ENCODE results near the gene PAPPA2. TPM values are rescaled to one million over a fixed set of nuclear protein-coding genes. Genes with fewer than 3 reads are reported as not detected.
"Not testable (repeated sequence)": the region's sequence is repeated elsewhere in the genome, so short reads cannot be mapped to it uniquely, and the experiment has no call there.

The PAPPA2 gene
- total and polyA plus RNA-seq, 10 of the 15 experiments (the other 5 are each of a cell fraction or from before 2014, with no cell fraction given) = under 0.01 to 0.06 (median 0.03) TPM; not detected in 7

- 7% methylated on average over 1 of the region's 1 CpG for WGBS (ENCODE audit: insufficient coverage, insufficient replicate concordance, low lambda C conversion rate, missing lambda C conversion rate)
- H3K79me2 ChIP-seq (ENCODE audit: control insufficient read depth, insufficient read depth, low read length); ATAC-seq; FAIRE-seq; H3K4me1 ChIP-seq (ENCODE audit: control insufficient read depth, insufficient read depth, low read length); CTCF ChIA-PET; H3K4me3 ChIP-seq; H3K4me2 ChIP-seq (ENCODE audit: control insufficient read depth, insufficient read depth); RAD21 ChIA-PET (ENCODE audit: unreplicated experiment); DNase-seq (ENCODE audit: low read depth, low spot score); H3K36me3 ChIP-seq (ENCODE audit: control insufficient read depth in 2 of 2, insufficient read depth in 2 of 2, low read length in 1 of 2); POLR2A ChIA-PET; H3K27me3 ChIP-seq (replicated peaks in 1 of 2; ENCODE audit: control insufficient read depth in 2 of 2, insufficient read depth in 2 of 2, low read length in 1 of 2); H3K9ac ChIP-seq (ENCODE audit: control insufficient read depth, insufficient read depth, low read length); H4K20me1 ChIP-seq (ENCODE audit: control insufficient read depth, insufficient read depth); H2AFZ ChIP-seq (ENCODE audit: control insufficient read depth, low read depth, low read length); in situ Hi-C loops (cut with MboI); BruUV-seq (replicated peaks); SMC1A ChIA-PET (ENCODE audit: uncharacterized antibody, unreplicated experiment); H3K27ac ChIP-seq (ENCODE audit: control insufficient read depth, insufficient read depth); intact Hi-C loops (cut with micrococcal nuclease; ENCODE audit: unreplicated experiment); H3K9me3 ChIP-seq (replicated peaks; ENCODE audit: control insufficient read depth, insufficient read depth, low read length): not testable (repeated sequence)
Measured at GRCh38 chr1:176419608-176420007, 43.4 kb upstream of the PAPPA2 start.

GRCh38 chr1:176434234-176434633, 28.7 kb upstream of the PAPPA2 start:
- Histone ChIP-seq H3K9me3 (replicated peaks; ENCODE audit: control insufficient read depth, insufficient read depth, low read length) (no peaks in the 10 kb centered on the region), H3K9ac (ENCODE audit: control insufficient read depth, insufficient read depth, low read length) (no peak overlapping the region), H2AFZ (ENCODE audit: control insufficient read depth, low read depth, low read length) (no peak overlapping the region), H3K27ac (ENCODE audit: control insufficient read depth, insufficient read depth) (no peak overlapping the region), H3K4me2 (ENCODE audit: control insufficient read depth, insufficient read depth) (no peak overlapping the region), H3K79me2 (ENCODE audit: control insufficient read depth, insufficient read depth, low read length) (no peaks in the 10 kb centered on the region), H3K27me3 (replicated peaks in 1 of 2; ENCODE audit: control insufficient read depth in 2 of 2, insufficient read depth in 2 of 2, low read length in 1 of 2) (no peaks in the 10 kb centered on the region), H3K4me1 (ENCODE audit: control insufficient read depth, insufficient read depth, low read length) (no peaks in the 10 kb centered on the region), H3K36me3 (ENCODE audit: control insufficient read depth in 2 of 2, insufficient read depth in 2 of 2, low read length in 1 of 2) (no peaks in the 10 kb centered on the region), H3K4me3 (no peak overlapping the region), H4K20me1 (ENCODE audit: control insufficient read depth, insufficient read depth) (no peaks in the 10 kb centered on the region)
- in situ Hi-C loops (cut with MboI) (no loop called here), intact Hi-C loops (cut with micrococcal nuclease; ENCODE audit: unreplicated experiment) (no loop called here)
- no peak for FAIRE-seq
- TF ChIP-seq MXI1 (IDR thresholded peaks at IDR 0.05; ENCODE audit: low read depth, low read length) = no peak
- TF ChIP-seq NR2F1 (conservative IDR thresholded peaks at IDR 0.05) = no peak
- TF ChIP-seq RB1 (IDR thresholded peaks at IDR 0.05; ENCODE audit: borderline replicate concordance) = no peak
- TF ChIP-seq MEF2B (IDR thresholded peaks at IDR 0.05; ENCODE audit: partially characterized antibody, poor library complexity, severe bottlenecking) = no peak
- TF ChIP-seq WRNIP1 (IDR thresholded peaks at IDR 0.05; ENCODE audit: borderline replicate concordance, low read depth, low read length) = no peak
- no peak for TF ChIP-seq RELB (IDR thresholded peaks at IDR 0.05; ENCODE audit: low read depth)
- TF ChIP-seq MTA2 (IDR thresholded peaks at IDR 0.05; ENCODE audit: low read depth) = no peak
- TF ChIP-seq E4F1 (IDR thresholded peaks at IDR 0.05; ENCODE audit: borderline replicate concordance, partially characterized antibody) = no peak
- no peak for TF ChIP-seq NFXL1 (IDR thresholded peaks at IDR 0.05; ENCODE audit: borderline replicate concordance)
- TF ChIP-seq NRF1 (conservative IDR thresholded peaks at IDR 0.05; ENCODE audit: low read depth, low read length) = no peak
- no peak for TF ChIP-seq FOXM1 (IDR thresholded peaks at IDR 0.05; ENCODE audit: low read depth, low read length)
- no peak for TF ChIP-seq POU2F2 (IDR thresholded peaks at IDR 0.05; ENCODE audit: borderline replicate concordance, low read depth, low read length)
- no peak for TF ChIP-seq KDM1A (IDR thresholded peaks at IDR 0.05; ENCODE audit: borderline replicate concordance)
- no peak for ATAC-seq
- no peak for DNase-seq (ENCODE audit: low read depth, low spot score)
- RAD21 ChIA-PET (ENCODE audit: unreplicated experiment) = no interaction called here
- CTCF ChIA-PET = no interaction called here
- SMC1A ChIA-PET (ENCODE audit: uncharacterized antibody, unreplicated experiment) = no interaction called here
- POLR2A ChIA-PET = no interaction called here
- no TSS peak for BruUV-seq (replicated peaks)
- 42% methylated on average over 2 of the region's 2 CpGs for WGBS (ENCODE audit: insufficient coverage, insufficient replicate concordance, low lambda C conversion rate, missing lambda C conversion rate)
